HG02970 (cell line): ENCODE data around the gene LENG1.

Experiments used
- ATAC-seq: cut with Tn5 transposase; IDR thresholded peaks from one replicate; pipeline ENCODE4 v1.9.1; 2021; ENCODE audit warnings: mild to moderate bottlenecking, moderate library complexity, moderate number of reproducible peaks; ENCODE audit not compliant: unreplicated experiment, low FRiP score

LENG1 gene

DNA sequence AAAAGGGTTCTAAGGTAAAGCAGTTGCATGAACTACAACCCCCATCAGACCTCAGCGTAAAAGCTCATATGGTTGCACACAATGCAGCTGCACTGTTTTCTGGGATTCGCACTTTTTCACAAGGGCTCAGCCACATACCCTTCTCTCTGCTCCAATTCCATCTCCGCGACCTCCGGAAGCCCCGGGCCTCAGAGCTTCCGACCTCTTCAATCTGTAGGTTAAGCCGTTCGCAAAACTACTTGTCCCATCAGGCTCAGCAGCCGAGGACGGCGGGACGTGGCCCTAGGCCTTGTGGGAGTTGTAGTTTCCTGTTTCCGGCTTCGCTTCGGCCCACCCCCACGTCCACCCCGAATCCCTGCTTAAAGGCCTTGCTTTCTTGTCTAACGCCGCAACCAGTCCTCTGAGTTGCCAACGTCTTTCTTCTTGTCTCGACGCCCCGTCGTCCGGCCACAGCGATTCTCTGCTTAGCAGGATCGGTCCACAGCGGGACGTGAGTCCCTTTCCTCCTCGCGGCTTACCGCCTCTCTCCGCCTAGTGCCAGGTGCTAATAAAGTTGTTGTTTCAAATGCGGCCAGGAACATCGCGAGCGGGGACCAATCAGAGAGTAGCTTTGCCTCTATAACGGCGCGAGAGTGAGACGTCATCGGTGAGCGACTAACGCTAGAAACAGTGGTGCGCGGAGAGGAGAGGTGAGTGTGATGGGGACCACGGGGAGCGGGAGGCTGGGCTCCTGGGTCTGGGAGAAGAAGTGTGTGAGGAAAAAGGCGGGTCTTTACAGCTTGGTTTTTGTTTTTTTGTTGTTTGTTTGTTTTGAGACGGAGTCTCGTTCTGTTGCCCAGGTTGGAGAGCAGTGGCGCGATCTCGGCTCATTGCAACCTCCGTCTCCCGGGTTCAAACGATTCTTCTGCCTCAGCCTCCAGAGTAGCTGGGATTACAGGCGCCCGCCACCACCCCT, 44.1 kb downstream of the LENG1 start, which contains the start of the genes PRPF31 and TFPT:
TSS of gene PRPF31 (plus strand) at position 646 of the 955 bp plus-strand sequence. CDS start 2,525 bp downstream, outside the sequence.
TSS of gene TFPT (minus strand) at position 549 of the 955 bp plus-strand sequence. CDS start at position 161, 388 bp downstream.
- ATAC-seq: peak; percentile 80

DNA sequence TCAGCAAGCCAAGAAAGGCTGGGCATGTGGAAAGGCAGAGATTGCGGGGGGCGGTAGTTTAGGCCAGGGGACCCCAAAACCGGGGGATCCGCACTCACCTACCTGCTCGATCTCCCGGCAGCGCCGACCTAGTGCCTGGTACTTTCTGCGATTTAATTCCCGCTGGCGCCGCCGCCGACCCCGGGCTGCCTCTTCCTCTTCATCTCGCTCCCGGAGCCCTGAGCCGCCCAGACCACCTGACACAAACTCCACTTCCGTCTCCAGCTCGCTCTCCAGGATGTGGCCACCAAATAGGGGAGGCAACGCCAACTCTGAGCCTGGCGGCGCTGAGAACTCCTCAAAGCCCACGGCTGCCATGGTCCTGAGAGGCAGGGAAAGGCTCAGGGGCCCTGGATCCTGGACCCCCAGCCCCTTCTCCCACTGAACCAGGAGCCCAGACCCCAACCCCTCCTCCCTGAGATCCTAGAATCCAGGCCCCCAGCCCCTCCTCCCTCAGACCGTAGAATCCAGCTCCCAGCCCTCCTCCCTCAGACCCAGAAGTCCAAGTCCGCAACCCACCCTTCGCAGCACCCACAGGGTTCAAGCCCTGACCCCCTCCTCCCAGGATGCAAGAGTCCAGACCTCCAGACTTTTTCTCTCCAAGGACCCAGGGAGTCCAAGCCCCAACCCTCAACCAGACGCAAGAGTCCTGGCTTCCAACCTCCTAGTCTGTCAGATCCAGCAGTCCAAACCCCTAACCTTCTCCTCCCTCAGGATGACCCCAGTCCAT, 45.0 kb downstream of the LENG1 start:
- ATAC-seq: no peak

DNA sequence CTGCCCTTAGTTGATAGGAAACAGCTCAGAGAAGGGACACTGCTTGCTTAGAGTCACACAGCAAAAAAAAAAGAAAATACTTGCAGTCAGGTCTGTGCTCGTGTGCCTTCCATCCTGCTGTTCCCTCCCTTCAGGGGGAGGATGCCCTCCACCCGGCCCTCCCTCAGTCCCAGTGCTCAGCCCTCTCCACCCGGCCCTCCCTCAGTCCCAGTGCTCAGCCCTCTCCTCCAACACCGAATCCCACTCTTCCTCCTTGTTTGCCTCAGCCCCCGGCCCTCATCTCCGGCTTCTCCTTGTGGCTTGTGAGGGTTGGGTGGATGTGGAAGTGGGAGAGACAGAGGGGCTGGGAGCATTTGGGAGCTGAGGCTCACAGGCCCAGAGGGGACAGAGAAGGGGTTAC, 49.9 kb downstream of the LENG1 start:
- ATAC-seq: no peak

DNA sequence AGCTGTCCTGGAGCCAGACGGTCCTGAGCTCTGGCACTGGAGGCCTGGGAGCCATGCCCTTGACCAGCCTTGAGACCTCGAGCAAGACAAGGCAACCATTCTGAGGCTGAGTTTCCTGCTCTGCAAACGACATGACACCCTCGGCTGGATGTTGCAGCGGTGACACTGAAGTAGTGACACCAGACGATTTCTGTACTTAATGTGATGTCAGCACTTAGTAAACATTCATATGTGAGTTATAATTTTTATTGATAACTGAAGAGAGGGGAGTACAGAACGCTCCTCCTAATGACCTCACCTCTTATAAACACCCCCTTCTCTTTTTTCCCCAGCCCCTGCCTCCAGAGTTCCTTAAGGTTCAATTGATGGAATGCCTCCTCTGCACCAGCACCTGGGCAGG, 51.0 kb downstream of the LENG1 start:
- no peak for ATAC-seq

DNA sequence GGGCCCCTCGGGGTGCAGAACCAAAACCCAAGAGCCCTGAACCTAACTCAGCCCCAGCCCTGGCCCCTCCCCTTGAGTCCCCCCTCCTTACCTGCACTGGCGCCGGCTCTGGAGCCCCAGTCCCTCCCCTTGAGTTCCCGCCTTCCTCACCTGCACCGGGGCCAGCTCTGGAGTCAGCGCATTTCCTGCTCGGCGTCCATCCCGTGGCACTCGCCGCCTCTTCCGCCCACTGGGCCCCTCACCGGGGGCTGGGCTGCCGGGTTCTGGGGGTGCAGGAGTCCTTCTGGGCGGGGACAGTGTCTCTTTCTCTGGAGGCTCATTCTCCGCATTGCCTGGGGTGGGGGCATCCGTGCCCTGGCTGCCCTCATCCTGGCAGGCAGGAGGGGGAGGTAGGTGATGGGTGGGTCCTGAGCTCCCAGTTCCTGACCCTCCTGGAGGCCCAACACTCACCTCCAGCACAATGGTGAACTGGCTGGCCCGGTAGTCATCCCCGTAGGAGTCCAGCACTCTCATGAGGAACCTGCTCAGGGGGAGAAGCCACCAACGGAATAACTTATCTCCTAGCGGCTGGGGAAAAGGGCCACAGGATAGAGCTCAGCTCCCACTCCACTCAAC, 51.5 kb downstream of the LENG1 start:
- ATAC-seq: no peak

DNA sequence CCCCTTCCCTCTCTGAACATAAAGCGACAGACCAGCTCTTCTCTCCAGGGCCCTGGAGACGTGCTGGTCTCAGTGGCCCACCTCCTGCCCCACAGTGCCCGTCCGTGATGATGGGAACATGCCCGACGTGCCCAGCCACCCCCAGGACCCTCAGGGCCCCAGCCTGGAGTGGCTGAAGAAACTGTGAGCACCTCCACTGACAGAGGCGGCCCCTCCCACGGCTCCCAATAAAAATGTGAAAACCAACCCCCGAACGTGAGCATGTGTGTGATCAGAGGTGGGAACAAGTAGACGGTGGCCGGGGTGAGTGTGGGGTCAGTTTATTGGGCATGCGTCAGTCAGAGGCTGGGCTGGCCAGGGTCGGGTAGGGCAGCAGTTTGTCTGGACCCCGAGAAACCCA, 52.8 kb downstream of the LENG1 start:
- no peak for ATAC-seq

DNA sequence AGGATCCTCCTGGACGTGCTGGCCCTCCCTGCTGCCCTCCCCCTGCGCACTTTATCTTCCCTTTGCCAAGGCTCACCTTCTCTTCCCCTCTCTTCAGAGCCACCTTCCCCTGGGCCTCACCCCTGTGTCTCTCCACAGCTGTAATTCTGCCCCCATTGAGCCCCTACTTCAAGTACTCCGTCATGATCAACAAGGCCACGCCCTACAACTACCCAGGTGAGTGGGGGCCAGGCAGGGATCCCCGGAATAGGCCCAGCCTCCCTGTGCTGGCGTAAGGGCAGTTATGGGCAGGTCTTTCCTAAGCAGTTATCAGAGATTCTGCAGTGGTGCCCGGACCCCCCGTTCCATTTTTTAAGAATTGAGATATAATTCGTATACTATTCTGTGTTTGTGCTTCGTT, 53.7 kb downstream of the LENG1 start:
- no peak for ATAC-seq
